HEK293 (cell line): Measurements from ENCODE around the gene SLC17A9.

Source experiments
- CTCF ChIA-PET: fragments of 350-600 bp; formaldehyde crosslinking; extraction: SDS; loops from one replicate; lab custom pipeline; 2021; ENCODE audit warnings: antibody characterized with exemption; lab: Yijun Ruan, JAX
- POLR2A ChIA-PET: fragments of 300-600 bp; formaldehyde crosslinking; extraction: SDS; loops from one replicate; lab custom pipeline; 2020; ENCODE audit warnings: antibody characterized with exemption, inconsistent platforms; lab: Yijun Ruan, JAX
- H3K27ac ChIP-seq: fragments of 200-500 bp; sonication (Bioruptor generic); 2 replicates; pipeline ENCODE4 v1.5.1; 2014; ENCODE audit warnings: low read depth, low read length, control low read depth, inconsistent platforms; ENCODE audit errors: extremely low read depth
- H3K36me3 ChIP-seq, 2 experiments: fragments of 200-500 bp in 1 of 2; sonication (Bioruptor generic) in 1 of 2; 1 replicate in 1 of 2; 2 replicates in 1 of 2; pipeline ENCODE4 v1.5.1; 2014 to 2017; ENCODE audit warnings: inconsistent platforms in 2 of 2, low read length in 2 of 2; ENCODE audit not compliant: control insufficient read depth in 2 of 2, insufficient read depth in 1 of 2
- H3K4me1 ChIP-seq: fragments of 200-500 bp; sonication (Bioruptor generic); 2 replicates; pipeline ENCODE4 v1.5.1; 2014; ENCODE audit warnings: mild to moderate bottlenecking, low read length, inconsistent platforms; ENCODE audit not compliant: control insufficient read depth, insufficient read depth
- H3K4me3 ChIP-seq: 2 replicates; pipeline ENCODE4 v1.5.1; 2011; ENCODE audit warnings: low read depth, mild to moderate bottlenecking, control low read depth, low read length, moderate library complexity
- H3K9me3 ChIP-seq: fragments of 200-500 bp; sonication (Bioruptor generic); 2 replicates; pipeline ENCODE4 v1.5.1; 2014; ENCODE audit warnings: low read depth, low read length, inconsistent platforms; ENCODE audit not compliant: control insufficient read depth, insufficient read depth
- CTCF ChIP-seq: fragments of 450-650 bp; formaldehyde crosslinking; IDR thresholded peaks from 2 replicates; pipeline ENCODE4 v1.5.1; 2016; ENCODE audit warnings: missing biosample characterization, missing genetic modification characterization
- PRDM4 ChIP-seq: fragments of 450-650 bp; formaldehyde crosslinking; IDR thresholded peaks from 2 replicates; pipeline ENCODE4 v1.5.1; 2017; ENCODE audit warnings: missing biosample characterization, missing genetic modification characterization
- SETDB1 ChIP-seq: IDR thresholded peaks from one replicate; pipeline ENCODE4 v1.6.1; 2017; ENCODE audit warnings: mild to moderate bottlenecking, low read length, moderate library complexity, mixed read lengths; ENCODE audit not compliant: insufficient read length
- ZIC2 ChIP-seq: fragments of 450-650 bp; formaldehyde crosslinking; IDR thresholded peaks from 2 replicates; pipeline ENCODE4 v1.5.1; 2016; ENCODE audit warnings: missing biosample characterization, missing genetic modification characterization
- ZNF426 ChIP-seq: fragments of 450-650 bp; formaldehyde crosslinking; IDR thresholded peaks from 2 replicates; pipeline ENCODE4 v1.5.1; 2017; ENCODE audit warnings: missing biosample characterization, missing genetic modification characterization, mild to moderate bottlenecking, inconsistent platforms, moderate library complexity
- ZNF529 ChIP-seq: fragments of 450-650 bp; formaldehyde crosslinking; IDR thresholded peaks from 2 replicates; pipeline ENCODE4 v1.5.1; 2017; ENCODE audit warnings: missing genetic modification characterization, missing biosample characterization; ENCODE audit not compliant: insufficient replicate concordance
- ZNF560 ChIP-seq: fragments of 450-650 bp; formaldehyde crosslinking; IDR thresholded peaks from 2 replicates; pipeline ENCODE4 v1.5.1; 2017; ENCODE audit warnings: missing biosample characterization, missing genetic modification characterization, borderline replicate concordance
- ZNF621 ChIP-seq: fragments of 450-650 bp; formaldehyde crosslinking; IDR thresholded peaks from 2 replicates; pipeline ENCODE4 v1.5.1; 2017; ENCODE audit warnings: missing biosample characterization, missing genetic modification characterization
- ZNF664 ChIP-seq: fragments of 450-650 bp; formaldehyde crosslinking; IDR thresholded peaks from 2 replicates; pipeline ENCODE4 v1.5.1; 2016; ENCODE audit warnings: missing biosample characterization, missing genetic modification characterization
- TF ChIP-seq, protein P1 (sequence below): sonication (generic); formaldehyde crosslinking; IDR thresholded peaks from 2 replicates; pipeline ENCODE4 v1.8.1; 2022; ENCODE audit warnings: mild to moderate bottlenecking, moderate library complexity, missing genetic modification reagents
- TF ChIP-seq, protein P2 (sequence below): fragments of 450-650 bp; formaldehyde crosslinking; IDR thresholded peaks from 2 replicates; pipeline ENCODE4 v1.5.1; 2016; ENCODE audit warnings: missing biosample characterization, missing genetic modification characterization, borderline replicate concordance
- TF ChIP-seq, protein P3 (sequence below): fragments of 450-650 bp; formaldehyde crosslinking; IDR thresholded peaks from 2 replicates; pipeline ENCODE4 v1.5.0; 2017; ENCODE audit warnings: missing biosample characterization, missing genetic modification characterization, borderline replicate concordance
- TF ChIP-seq, protein P4 (sequence below): fragments of 450-650 bp; formaldehyde crosslinking; IDR thresholded peaks from 2 replicates; pipeline ENCODE4 v1.5.1; 2017; ENCODE audit warnings: missing biosample characterization, missing genetic modification characterization

The SLC17A9 gene

DNA sequence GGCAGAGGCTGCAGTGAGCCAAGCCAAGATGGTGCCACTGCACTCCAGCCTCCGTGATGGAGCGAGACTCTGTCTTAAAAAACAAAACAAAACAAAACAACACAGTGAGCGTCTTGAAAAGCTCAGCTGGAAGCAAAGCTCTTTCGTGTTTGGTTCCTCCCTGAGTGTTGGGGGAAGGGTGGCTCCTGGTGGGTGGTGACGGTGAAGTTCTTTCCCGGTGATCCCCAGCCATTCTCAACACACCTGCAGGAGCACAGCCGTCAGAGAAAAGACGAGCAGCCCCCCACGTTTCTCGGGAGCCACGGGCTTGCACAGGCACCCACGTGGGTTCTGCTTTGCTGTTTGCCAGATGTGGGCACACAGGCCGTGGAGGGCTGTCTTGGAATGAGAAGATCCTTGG lies 51.0 kb downstream of the SLC17A9 start:
- POLR2A ChIA-PET, result no interaction called here
- Histone ChIP-seq H3K27ac (no peak overlapping the region), H3K4me1 (no peaks in the 10 kb centered on the region), H3K4me3 (no peak overlapping the region), H3K9me3 (no peaks in the 10 kb centered on the region), H3K36me3 (no peaks in the 10 kb centered on the region)
- TF ChIP-seq, protein P1, sequence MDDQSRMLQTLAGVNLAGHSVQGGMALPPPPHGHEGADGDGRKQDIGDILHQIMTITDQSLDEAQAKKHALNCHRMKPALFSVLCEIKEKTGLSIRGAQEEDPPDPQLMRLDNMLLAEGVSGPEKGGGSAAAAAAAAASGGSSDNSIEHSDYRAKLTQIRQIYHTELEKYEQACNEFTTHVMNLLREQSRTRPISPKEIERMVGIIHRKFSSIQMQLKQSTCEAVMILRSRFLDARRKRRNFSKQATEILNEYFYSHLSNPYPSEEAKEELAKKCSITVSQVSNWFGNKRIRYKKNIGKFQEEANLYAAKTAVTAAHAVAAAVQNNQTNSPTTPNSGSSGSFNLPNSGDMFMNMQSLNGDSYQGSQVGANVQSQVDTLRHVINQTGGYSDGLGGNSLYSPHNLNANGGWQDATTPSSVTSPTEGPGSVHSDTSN (CRISPR knock-in tag), result no peak
- TF ChIP-seq, protein P2, sequence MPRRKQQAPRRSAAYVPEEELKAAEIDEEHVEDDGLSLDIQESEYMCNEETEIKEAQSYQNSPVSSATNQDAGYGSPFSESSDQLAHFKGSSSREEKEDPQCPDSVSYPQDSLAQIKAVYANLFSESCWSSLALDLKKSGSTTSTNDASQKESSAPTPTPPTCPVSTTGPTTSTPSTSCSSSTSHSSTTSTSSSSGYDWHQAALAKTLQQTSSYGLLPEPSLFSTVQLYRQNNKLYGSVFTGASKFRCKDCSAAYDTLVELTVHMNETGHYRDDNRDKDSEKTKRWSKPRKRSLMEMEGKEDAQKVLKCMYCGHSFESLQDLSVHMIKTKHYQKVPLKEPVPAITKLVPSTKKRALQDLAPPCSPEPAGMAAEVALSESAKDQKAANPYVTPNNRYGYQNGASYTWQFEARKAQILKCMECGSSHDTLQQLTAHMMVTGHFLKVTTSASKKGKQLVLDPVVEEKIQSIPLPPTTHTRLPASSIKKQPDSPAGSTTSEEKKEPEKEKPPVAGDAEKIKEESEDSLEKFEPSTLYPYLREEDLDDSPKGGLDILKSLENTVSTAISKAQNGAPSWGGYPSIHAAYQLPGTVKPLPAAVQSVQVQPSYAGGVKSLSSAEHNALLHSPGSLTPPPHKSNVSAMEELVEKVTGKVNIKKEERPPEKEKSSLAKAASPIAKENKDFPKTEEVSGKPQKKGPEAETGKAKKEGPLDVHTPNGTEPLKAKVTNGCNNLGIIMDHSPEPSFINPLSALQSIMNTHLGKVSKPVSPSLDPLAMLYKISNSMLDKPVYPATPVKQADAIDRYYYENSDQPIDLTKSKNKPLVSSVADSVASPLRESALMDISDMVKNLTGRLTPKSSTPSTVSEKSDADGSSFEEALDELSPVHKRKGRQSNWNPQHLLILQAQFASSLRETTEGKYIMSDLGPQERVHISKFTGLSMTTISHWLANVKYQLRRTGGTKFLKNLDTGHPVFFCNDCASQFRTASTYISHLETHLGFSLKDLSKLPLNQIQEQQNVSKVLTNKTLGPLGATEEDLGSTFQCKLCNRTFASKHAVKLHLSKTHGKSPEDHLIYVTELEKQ (tag by site-specific recombination), result no peak
- TF ChIP-seq ZIC2 (tag by site-specific recombination), result peak; percentile 61
- CTCF ChIA-PET, result interaction anchor here (0.7 to 1.5 kb wide), 3 partner anchors 31 to 207 kb away, joined by 3 to 7 read pairs (median 3); partner anchors contain the start of gene MRGBP

DNA sequence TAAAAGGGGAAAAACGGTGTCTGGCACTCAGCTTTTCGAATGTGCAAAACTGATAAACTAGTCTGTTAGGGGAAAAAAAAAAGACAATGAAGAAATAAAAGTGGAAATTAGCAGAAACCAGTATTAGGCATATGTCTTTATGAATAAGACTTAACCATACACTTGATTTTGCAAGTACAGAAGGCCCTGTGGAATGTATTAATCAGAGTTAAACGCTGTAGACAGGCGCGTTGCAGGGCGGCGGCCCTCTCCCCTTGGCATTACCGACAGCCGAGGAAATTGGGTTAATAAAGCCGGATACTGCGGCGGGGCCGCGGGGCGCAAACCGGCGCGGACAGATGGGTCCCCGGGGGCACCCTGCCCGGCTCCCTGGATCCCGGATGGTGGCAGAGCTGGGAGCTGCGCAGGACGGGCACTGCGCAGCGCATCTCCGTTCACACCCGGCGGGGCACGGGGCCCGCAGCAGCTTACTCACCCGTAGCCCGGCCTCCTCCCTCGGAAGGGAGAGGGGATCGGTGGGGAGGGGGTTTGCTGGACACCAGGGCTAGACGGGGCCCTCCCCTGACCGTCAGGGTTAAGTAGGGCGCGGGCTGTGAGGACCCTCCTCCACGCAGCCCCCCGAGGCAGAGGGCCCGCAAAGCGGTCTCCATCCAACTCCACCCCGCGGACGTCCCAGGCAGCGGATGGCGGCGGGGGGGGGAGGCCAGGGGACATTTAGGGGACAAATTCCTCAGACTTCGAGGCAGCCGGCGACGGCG lies 52.3 kb downstream of the SLC17A9 start:
- no peak for TF ChIP-seq ZNF560 (tag by site-specific recombination)
- no peak for TF ChIP-seq ZNF529 (tag by site-specific recombination)
- TF ChIP-seq CTCF, result no peak
- TF ChIP-seq, protein P3, sequence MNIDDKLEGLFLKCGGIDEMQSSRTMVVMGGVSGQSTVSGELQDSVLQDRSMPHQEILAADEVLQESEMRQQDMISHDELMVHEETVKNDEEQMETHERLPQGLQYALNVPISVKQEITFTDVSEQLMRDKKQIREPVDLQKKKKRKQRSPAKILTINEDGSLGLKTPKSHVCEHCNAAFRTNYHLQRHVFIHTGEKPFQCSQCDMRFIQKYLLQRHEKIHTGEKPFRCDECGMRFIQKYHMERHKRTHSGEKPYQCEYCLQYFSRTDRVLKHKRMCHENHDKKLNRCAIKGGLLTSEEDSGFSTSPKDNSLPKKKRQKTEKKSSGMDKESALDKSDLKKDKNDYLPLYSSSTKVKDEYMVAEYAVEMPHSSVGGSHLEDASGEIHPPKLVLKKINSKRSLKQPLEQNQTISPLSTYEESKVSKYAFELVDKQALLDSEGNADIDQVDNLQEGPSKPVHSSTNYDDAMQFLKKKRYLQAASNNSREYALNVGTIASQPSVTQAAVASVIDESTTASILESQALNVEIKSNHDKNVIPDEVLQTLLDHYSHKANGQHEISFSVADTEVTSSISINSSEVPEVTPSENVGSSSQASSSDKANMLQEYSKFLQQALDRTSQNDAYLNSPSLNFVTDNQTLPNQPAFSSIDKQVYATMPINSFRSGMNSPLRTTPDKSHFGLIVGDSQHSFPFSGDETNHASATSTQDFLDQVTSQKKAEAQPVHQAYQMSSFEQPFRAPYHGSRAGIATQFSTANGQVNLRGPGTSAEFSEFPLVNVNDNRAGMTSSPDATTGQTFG, result no peak
- no peak for TF ChIP-seq ZNF621 (tag by site-specific recombination)
- no peak for TF ChIP-seq ZNF426
- TF ChIP-seq, protein P4, sequence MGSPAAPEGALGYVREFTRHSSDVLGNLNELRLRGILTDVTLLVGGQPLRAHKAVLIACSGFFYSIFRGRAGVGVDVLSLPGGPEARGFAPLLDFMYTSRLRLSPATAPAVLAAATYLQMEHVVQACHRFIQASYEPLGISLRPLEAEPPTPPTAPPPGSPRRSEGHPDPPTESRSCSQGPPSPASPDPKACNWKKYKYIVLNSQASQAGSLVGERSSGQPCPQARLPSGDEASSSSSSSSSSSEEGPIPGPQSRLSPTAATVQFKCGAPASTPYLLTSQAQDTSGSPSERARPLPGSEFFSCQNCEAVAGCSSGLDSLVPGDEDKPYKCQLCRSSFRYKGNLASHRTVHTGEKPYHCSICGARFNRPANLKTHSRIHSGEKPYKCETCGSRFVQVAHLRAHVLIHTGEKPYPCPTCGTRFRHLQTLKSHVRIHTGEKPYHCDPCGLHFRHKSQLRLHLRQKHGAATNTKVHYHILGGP (tag by site-specific recombination), result no peak
- TF ChIP-seq PRDM4, result no peak
- TF ChIP-seq ZNF664 (tag by site-specific recombination), result no peak
- no peak for TF ChIP-seq SETDB1
- TF ChIP-seq, all 188 proteins: peak for 0
- ChIA-PET POLR2A (no interaction called here), CTCF (interaction anchor here (1.5 kb wide), 1 partner anchor 32 kb away, joined by 7 read pairs; no protein-coding TSS in a partner anchor)
- Histone ChIP-seq H3K36me3 (no peaks in the 10 kb centered on the region), H3K9me3 (no peaks in the 10 kb centered on the region), H3K4me1 (no peaks in the 10 kb centered on the region), H3K4me3 (no peak overlapping the region), H3K27ac (no peak overlapping the region)
